GM21529 (cell line): ENCODE measurements around the gene DDX6.

Source experiments
- ATAC-seq: cut with Tn5 transposase; IDR thresholded peaks from one replicate; pipeline ENCODE4 v1.9.1; 2021; ENCODE audit not compliant: unreplicated experiment

The DDX6 gene

DNA sequence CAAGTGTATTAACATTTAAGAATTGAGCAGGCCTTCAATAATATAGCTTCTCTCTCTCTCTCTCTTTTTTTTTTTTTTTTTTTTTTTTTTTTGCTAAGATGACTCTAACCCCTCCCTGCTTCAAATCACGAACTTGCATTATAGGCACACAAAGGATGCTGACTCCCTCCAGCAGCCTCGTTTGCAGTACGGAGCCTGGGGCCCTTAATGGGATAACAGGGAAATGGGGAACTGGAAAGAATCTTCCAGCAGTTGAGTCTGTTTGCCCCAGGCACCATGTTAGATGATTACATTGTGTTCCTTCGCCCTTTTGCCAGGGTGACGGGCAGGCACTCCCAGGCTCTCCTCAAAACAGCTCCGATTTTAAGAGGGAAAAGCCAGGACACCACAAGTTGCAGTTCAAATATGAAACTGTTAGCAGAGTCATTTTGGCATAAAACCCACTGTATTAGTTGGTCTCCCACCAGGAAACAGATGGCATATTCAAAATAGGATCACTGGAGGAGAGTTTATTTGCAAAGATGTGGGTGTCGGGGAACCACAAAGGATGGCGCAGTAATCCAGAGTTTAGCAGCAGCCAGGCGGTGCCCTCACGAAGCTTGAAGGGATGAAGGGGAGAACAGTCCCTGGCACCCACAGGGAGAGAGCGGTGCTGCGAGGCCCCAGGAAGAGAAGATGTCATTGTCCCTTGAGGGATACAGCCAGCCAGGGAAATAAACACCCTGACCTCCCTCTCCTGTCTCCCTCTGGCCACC, 85.0 kb downstream of the DDX6 start:
- no peak for ATAC-seq

DNA sequence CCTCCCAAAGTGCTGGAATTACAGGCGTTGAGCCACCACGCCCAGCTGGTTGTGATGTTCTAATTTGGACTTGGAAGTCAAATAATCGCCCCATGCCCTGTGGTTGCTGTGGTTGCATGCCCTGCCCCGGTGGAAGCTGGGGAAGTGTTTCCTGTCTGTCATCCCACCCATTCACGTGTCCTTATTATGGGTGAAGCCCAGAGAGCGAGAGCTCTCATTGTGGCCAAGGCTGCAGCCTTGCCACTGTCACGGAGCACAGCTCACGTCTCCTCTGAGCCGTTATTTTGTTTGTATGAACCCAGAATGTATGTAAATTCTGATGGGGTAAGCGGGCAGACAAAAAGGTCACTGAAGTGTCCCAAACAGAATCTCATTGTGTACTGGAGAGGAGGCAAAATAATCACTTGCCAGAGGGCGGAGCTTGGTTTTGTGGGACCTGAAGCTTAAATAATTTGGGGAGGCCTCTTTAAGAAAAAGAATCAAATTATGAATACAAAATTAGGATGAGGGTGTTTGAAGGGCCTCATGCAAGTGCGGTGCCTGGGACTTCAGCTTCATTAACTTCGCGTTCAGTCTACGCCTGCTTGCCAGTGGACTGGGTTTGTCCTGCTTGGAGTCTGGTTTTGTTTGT, 85.7 kb downstream of the DDX6 start:
- no peak for ATAC-seq

DNA sequence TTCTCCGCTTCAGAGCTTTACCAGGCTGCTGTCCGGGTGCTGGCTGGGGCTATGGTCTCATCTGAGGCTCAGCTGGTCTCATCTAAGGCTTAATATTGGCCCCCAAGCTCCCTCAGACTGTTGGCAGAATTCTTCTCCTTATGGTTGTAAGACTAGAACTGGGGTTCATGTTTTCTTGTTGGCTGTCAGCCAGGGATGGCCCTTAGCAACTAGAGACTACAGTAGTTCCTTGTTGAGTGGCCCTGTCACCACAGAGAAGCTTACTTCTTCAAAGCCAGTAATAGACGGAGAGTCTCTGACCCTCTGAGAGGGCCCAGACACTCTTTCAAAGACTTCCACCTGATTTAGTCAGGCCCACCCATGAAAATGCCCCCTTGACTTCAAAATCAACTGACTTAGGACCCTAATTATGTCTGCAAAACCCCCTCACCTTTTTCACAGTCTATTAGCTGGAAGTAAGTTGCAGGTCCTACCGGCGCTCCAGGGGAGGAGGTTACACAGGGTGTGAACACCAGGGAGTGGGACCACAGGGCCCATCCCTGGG, 87.3 kb downstream of the DDX6 start:
- ATAC-seq: no peak

DNA sequence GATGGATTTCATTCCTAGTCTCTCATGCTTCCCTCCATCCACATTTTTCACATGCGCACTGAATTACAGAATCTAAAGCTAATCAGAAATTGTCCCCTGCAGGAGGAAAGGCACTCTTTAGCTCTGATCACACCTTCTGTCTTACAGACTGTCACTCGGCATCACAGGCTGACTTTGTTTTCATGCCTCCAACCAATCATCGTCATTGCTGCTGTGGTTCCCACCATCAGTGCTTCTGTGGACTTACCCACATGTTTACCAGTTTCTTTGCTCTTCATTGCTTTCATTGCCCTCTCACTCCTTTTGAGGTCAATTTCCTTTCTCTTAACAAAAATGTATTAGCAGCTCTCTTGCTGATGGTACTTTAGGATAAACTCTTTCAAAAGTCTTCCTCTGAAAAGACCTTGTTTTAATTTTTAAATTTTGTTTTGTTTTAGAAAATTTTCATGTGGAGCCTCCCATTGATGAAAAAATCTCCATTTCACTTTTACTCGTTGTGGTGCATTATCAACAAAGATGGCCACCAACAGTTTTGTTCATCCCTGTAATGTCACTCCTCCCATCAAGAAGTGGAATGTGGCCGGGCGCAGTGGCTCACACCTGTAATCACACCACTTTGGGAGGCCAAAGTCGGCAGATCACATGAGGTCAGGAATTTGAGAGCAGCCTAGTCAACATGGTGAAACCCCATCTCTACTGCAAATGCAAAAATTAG, 91.3 kb downstream of the DDX6 start:
- ATAC-seq: no peak
